ENCODE results near the gene NTMT1. TPM values are rescaled to one million over a fixed set of nuclear protein-coding genes. Genes with fewer than 3 reads are reported as not detected.
A peak's percentile ranks its signal among the peaks of the same experiment; 100 is the strongest.

Gene NTMT1
- total RNA-seq, 1 donor from 2014 or later = 40.8 TPM

GRCh38 chr9:129582855-129583254 lies 43.1 kb upstream of the NTMT1 start:
- Histone ChIP-seq H3K36me3 (ENCODE audit: control insufficient read depth, insufficient read depth, low read length) (no peaks in the 10 kb centered on the region), H3K4me3 (ENCODE audit: low read depth, low read length) (no peak overlapping the region), H3K27me3 (ENCODE audit: control insufficient read depth, insufficient read depth, low read length) (no peaks in the 10 kb centered on the region)
- FAIRE-seq (no peak), DNase-seq (ENCODE audit: low read depth) (no peak)
- TF ChIP-seq CTCF (IDR thresholded peaks at IDR 0.05; ENCODE audit: insufficient read depth, low read length, severe bottlenecking) = no peak

- TF ChIP-seq CTCF (IDR thresholded peaks at IDR 0.05; ENCODE audit: insufficient read depth, low read length, severe bottlenecking) = no peak
- Histone ChIP-seq H3K36me3 (ENCODE audit: control insufficient read depth, insufficient read depth, low read length) (no peaks in the 10 kb centered on the region), H3K27me3 (ENCODE audit: control insufficient read depth, insufficient read depth, low read length) (no peaks in the 10 kb centered on the region), H3K4me3 (ENCODE audit: low read depth, low read length) (no peak overlapping the region)
- DNase-seq (ENCODE audit: low read depth) = no peak
- FAIRE-seq = no peak
Observed at GRCh38 chr9:129583308-129584038, 42.5 kb upstream of the NTMT1 start.

GRCh38 chr9:129584136-129584535 lies 41.8 kb upstream of the NTMT1 start:
- FAIRE-seq (no peak), DNase-seq (ENCODE audit: low read depth) (peak; percentile 77)
- no peak for TF ChIP-seq CTCF (IDR thresholded peaks at IDR 0.05; ENCODE audit: insufficient read depth, low read length, severe bottlenecking)
- Histone ChIP-seq H3K36me3 (ENCODE audit: control insufficient read depth, insufficient read depth, low read length) (no peaks in the 10 kb centered on the region), H3K4me3 (ENCODE audit: low read depth, low read length) (no peak overlapping the region), H3K27me3 (ENCODE audit: control insufficient read depth, insufficient read depth, low read length) (no peaks in the 10 kb centered on the region)

- no peaks in the 10 kb centered on the region for H3K36me3 ChIP-seq (ENCODE audit: control insufficient read depth, insufficient read depth, low read length)
- no peak for FAIRE-seq
- H3K4me3 ChIP-seq (ENCODE audit: low read depth, low read length) = no peak overlapping the region
- no peak for DNase-seq (ENCODE audit: low read depth)
- TF ChIP-seq CTCF (IDR thresholded peaks at IDR 0.05; ENCODE audit: insufficient read depth, low read length, severe bottlenecking) = no peak
- no peaks in the 10 kb centered on the region for H3K27me3 ChIP-seq (ENCODE audit: control insufficient read depth, insufficient read depth, low read length)
Observed at GRCh38 chr9:129585352-129585751, 40.6 kb upstream of the NTMT1 start.

- H3K27me3 ChIP-seq (ENCODE audit: control insufficient read depth, insufficient read depth, low read length) = no peaks in the 10 kb centered on the region
- H3K36me3 ChIP-seq (ENCODE audit: control insufficient read depth, insufficient read depth, low read length) = no peaks in the 10 kb centered on the region
- H3K4me3 ChIP-seq (ENCODE audit: low read depth, low read length) = no peak overlapping the region
- FAIRE-seq (no peak), DNase-seq (ENCODE audit: low read depth) (no peak)
- no peak for TF ChIP-seq CTCF (IDR thresholded peaks at IDR 0.05; ENCODE audit: insufficient read depth, low read length, severe bottlenecking)
Observed at GRCh38 chr9:129586245-129586644, 39.7 kb upstream of the NTMT1 start.

- Histone ChIP-seq H3K27me3 (ENCODE audit: control insufficient read depth, insufficient read depth, low read length) (no peaks in the 10 kb centered on the region), H3K36me3 (ENCODE audit: control insufficient read depth, insufficient read depth, low read length) (no peaks in the 10 kb centered on the region), H3K4me3 (ENCODE audit: low read depth, low read length) (no peak overlapping the region)
- no peak for TF ChIP-seq CTCF (IDR thresholded peaks at IDR 0.05; ENCODE audit: insufficient read depth, low read length, severe bottlenecking)
- no peak for FAIRE-seq
- no peak for DNase-seq (ENCODE audit: low read depth)
Observed at GRCh38 chr9:129586685-129587084, 39.3 kb upstream of the NTMT1 start.
